Glomerular visceral epithelial cell (primary cell): ENCODE results near the gene PTBP2.
A peak's percentile ranks its signal among the peaks of the same experiment; 100 is the strongest.
"Not testable (repeated sequence)": the region's sequence is repeated elsewhere in the genome, so short reads cannot be mapped to it uniquely, and the experiment has no call there.

Source experiments
- DNase-seq: peaks from one replicate; pipeline ENCODE4 v3.0.0-alpha.2; 2016; ENCODE audit errors: extremely low spot score

PTBP2 gene

DNA sequence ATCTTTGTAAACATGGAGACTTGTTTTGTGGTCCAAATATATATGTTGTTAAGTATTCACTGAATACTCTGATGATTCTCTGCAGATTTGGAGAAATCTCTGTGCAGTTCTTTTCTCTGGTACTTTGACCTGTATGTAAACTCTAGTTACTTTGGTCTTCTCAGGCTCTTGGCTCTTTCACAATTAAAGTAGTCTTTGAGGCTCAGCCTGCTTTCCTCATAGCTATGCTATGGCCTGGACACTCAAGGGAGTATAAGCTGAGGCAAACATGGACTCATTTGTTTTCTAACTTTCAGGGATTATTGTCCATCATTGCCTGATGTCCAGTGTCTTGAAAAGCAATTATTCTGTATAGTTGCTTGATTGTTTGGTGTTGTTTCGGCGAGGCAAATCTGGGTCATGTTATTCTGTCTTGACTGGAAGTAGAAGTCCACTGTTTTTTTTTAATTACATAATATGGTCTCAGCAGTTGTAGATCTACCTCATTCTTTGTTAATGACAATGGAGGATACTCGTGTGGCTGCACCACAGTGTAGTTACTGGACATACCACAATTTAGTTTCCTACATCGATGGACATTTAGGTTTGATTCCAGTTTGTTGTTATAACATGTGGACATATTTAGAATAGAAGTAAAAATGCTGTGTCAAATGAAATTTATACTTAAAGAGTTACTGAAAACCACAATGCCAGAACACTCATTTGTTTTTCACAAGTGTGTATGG, 9.2 kb downstream of the PTBP2 start:
- DNase-seq = no peak

DNA sequence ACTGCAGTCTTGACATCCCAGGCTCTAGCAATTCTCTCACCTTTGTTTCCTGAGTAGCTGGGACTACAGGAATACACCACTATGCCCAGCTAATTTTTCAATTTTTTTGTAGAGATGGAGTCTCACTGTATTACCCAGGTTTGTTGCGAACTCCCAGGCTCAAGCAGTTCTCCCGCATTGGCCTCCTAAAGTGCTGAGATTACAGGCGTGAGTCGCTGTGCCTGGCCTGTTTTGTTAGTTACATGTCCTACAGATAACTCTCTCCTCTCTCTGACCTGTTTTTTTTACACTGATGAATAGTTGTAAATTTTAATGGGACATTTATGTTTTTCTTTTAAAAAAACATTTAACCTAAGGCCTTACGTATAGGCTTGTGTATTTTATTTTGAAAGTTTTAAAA, 19.8 kb downstream of the PTBP2 start:
- DNase-seq = no peak

GRCh38 chr1:96746440-96747420, 25.1 kb downstream of the PTBP2 start:
- no peak for DNase-seq

GRCh38 chr1:96747565-96747964, 26.0 kb downstream of the PTBP2 start:
- no peak for DNase-seq

DNA sequence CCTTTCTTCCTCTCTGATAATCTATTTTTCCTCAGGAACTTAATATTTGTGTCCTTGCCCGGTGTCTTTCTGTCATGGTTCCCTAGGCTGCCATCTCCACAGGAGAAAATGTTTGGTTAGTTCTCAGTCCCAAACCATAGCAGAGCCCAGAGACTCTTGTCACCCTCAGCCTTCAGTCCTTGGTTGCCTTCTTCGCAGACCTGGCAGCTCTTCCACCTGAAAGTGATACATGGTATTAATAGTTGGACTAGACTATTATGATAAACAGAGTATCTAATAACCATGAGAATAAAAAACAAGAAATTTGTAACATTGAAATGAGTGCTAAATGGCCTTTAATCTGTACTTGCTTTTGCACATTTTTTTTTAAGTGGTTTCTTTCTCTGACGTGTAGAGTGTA, 26.5 kb downstream of the PTBP2 start:
- no peak for DNase-seq

- DNase-seq = no peak
Measured at GRCh38 chr1:96749618-96750017, 28.0 kb downstream of the PTBP2 start.

DNA sequence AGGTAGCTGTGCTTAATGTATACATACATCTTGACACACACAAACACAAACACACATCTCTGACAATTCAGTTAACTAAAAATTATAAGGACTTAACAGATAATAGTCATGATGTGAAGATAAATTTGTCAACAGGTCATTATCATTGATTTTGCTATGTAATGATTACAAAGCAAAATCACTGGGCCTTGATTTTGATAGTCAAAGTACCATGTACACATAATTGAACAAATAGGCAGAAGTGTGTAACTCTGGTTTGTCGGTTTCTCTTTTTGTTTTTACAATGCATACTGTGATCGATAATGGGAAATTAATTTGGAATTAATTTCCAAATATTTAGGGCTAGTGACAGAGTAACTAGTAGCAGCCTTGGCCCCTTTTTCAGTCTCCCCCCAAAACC, 30.8 kb downstream of the PTBP2 start:
- DNase-seq = no peak

DNA sequence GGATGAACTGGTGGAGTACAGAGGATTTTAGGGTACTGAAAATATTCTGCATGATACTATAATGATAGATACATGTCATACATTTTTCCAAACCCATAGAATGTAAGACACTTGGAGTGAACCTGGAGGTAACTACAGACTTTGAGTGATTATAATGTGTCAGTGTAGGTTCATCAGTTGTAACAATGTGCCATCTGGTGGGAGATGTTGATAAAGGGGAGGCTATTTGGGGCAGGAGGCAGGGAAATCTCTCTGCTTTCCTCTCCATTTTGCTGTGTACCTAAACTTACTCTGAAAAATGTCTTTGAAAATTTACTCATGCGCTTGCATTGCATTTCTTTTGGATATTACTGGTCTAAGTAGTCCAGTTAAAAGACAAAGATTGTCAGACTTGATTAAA, 35.2 kb downstream of the PTBP2 start:
- DNase-seq = no peak

GRCh38 chr1:96762586-96762985, 41.0 kb downstream of the PTBP2 start:
- DNase-seq = not testable (repeated sequence)

DNA sequence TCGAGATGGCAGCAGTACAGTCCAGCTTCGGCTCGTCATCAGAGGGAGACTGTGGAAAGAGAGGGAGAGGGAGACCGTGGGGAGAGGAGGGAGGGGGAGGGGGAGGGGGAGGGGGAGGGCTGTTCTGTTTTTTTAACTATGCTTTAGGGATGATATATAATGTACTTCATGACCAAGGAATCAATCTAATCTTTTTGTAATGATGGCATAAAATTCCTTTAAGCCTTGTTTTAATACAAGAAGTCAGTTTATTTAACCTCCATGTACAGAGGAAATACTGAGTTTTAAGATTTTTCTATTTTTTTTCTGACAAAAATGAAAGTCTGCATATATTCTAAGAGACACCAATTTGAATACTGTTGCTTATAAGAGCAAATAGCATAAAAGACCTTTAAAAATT, 41.9 kb downstream of the PTBP2 start:
- DNase-seq = no peak

- no peak for DNase-seq
Measured at GRCh38 chr1:96764469-96764868, 42.9 kb downstream of the PTBP2 start.

- DNase-seq = no peak
Measured at GRCh38 chr1:96771847-96772246, 50.3 kb downstream of the PTBP2 start.

DNA sequence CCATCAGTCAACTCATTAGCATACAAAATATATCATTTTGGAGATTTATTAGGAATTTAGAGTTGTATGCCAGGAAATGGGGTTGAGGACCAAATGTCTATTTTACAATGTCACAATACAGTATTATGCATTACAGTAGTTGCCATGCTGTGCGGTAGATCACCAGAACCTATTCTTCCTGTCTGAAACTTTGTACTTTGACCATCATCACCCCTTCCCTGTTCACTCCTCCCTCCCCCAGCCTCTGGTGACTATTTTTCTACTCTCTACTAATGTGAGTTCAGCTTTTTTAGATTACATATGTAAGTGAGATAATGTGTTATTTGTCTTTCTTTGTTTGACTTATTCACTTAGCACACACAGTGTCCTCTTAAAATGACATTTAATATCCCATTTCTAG, 50.8 kb downstream of the PTBP2 start:
- DNase-seq = no peak

DNA sequence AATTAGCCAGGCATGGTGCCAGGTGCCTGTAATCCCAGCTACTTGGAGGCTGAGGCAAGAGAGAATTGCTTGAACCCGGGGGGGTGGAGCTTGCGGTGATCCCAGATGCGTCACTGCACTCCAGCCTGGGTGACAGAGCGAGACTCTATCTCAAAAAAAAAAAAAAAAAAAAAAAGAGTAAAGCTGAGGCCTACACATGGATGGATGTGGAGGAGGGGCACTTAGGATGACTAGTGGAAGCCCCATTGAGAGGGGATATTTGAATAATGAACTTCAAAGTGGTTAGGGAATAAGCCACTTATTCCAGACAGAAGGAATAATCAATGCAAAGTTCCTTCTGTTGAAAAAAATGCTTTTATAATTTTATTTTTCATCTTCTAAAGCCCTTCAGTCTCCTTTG, 51.4 kb downstream of the PTBP2 start:
- no peak for DNase-seq

DNA sequence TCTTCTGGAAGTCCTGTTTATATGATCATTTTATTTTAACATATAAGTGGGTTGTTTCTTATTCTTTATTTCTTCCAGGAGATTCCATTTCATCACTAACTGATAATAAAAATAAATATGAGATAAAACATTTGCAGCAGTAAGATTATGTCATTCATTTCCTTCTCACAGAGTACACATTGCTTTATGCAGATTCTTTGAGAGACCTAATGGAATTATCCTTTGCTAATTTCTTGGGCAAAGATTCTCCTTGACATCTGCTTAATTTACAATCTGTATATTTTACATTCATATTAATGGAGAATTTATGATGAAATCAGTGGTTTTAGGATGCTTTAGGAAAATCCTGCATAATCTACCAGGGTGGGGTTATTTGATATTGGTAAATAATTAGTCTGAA, 60.6 kb downstream of the PTBP2 start:
- DNase-seq = no peak

DNA sequence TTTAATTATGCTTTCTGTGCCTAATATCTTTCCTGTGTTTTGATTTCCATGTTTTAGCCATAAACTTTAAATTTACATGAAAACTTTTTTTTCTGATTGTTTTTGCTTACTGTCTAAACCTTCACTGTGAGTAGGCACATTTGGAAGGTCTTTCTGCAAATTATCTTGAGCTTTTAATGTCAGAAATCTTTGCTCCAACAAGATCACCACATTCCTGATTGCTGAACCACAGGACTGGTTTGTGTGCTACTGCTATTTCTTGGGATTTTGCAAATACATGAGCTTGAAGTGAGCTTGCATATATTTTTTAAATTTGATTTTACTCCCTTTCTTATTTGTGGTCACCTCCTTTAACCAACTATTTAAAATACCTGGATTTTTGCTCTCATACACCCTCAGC, 61.3 kb downstream of the PTBP2 start:
- no peak for DNase-seq

DNA sequence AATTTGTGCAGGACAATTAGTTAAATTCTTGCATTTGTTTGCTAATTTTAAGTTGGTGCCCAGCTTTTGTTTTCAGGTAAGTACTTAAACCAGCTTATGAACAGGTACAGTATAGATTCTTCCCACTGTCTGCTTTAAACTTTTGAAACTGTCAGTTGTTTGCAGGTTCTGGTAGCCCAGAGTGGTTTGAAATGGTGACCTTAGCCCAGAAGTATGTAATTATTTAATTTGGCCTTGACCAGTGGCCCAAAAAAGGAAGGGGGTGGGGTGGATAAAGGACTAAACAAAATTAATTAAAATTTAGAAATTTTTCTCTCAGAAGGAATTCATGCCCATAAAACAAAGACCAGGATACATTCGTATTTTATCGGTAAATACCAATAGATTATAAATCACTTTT, 69.0 kb downstream of the PTBP2 start:
- DNase-seq = no peak

DNA sequence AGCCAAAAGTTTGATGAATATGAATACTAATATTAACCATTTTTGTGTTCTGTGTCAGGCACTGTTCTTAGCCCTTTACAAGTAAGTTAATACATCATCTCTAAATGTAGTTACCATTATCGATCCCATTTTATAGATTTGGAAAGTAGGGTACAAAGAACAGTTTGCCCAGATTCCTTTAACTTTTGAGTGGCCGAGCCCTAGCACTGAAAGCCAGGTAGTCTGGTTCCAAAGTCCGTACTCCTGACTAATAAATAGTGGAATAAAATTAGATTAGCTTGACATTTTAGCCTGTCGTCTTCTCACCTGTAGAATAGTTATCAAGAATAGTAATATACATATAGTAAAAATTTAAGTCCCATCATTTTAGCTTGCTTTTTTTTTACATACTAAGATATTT, 70.6 kb downstream of the PTBP2 start:
- no peak for DNase-seq

GRCh38 chr1:96801696-96802095, 80.1 kb downstream of the PTBP2 start:
- not testable (repeated sequence) for DNase-seq

- DNase-seq = no peak
Measured at GRCh38 chr1:96804648-96805047, 83.1 kb downstream of the PTBP2 start.

DNA sequence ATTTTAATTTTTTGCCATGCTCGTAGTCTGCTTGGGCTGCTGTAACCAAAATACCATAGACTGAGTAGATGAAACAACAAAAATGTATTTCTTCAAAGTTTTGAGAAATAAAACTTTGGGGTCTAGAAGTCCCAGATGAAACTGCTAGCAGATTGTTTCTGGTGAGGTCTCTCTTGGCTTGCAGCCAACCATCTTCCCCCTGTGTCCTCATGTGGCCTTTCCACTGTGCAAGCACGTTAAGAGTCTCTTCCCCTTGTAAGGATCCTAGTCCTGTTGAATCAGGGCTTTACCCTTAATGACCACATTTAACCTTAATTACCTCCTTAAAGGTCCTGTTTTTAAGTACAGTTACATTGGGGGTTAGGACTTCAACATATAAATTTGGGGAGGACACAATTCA, 86.6 kb downstream of the PTBP2 start:
- peak; percentile 6 for DNase-seq

- no peak for DNase-seq
Measured at GRCh38 chr1:96815914-96816313, 94.3 kb downstream of the PTBP2 start.

DNA sequence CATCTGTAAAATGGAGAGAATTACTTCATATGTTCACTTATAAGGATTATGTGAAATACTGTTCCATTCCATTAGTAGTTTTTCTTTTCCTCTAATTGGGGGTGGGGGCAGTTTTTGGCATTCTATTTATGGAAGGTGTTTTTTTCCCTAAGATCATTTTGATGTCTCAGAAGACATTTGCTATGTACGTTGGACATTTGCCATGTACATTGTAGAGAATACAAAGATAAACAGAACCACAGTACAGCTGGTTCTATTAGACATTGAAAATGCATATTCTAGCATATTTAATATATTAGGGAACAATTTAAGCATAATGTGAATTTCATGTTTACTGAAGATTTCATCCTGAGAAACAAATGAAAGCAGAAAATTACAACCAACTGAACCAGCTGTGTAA, 98.5 kb downstream of the PTBP2 start:
- DNase-seq = no peak
